Measurements from ENCODE around the gene UVSSA. TPM values are rescaled to one million over a fixed set of nuclear protein-coding genes. Genes with fewer than 3 reads are reported as not detected.

UVSSA gene
- total RNA-seq, 4 donors from 2014 or later: 8.5 to 13.2 (median 12.3) TPM

DNA sequence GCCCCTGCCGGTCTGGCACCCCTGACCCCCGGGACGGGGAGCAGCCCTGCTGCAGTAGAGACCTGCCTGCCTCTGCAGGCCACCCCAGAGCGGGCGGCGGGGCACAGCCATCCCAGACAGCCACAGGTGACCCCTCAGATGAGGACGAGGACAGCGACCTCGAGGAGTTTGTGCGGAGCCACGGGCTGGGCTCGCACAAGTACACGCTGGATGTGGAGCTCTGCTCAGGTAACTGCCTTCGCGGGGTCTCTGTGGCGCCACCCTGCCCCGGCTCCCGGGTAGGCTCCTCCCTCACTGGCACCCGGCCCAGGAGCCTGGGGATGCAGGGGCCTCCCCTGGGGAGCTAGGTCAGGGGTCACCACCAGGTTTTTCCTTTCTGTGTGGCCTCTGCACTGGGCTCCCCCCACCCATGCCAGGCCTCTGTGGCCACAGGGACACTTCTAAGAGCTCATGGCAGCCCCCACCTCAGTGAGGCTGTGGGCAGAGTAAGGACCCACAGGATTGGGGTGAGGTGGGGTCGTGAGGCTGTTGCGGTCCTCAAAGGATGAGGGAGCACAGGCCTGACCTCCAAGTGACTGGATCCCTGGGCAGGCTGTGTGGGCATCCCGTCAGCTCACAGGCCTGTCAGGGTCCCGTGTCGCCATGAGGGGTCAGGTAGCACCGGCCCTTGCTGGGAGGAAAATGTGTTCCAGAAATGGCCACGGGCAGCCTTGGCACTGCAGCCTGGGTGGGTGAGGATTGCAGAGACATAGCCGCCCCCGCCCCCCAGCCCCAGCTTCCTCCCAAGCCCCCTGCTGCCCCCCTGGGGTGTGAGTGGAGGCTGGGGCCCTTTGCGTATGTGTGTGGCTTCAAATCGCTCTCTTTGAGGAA, 6.4 kb downstream of the UVSSA start:
- Histone ChIP-seq H3K27ac (no peak overlapping the region), H3K27me3 (no peaks in the 10 kb centered on the region), H3K9me3 (no peaks in the 10 kb centered on the region), H3K36me3 (peaks cover 0 to 33% of the 10 kb centered on the region in 2 donors), H3K4me1 (peaks cover 7 to 15% of the 10 kb centered on the region in 2 donors), H3K4me3 (no peak overlapping the region)
- no peak for DNase-seq
- no peak for TF ChIP-seq POLR2A (IDR thresholded peaks at IDR 0.05)
- TF ChIP-seq, protein P1, sequence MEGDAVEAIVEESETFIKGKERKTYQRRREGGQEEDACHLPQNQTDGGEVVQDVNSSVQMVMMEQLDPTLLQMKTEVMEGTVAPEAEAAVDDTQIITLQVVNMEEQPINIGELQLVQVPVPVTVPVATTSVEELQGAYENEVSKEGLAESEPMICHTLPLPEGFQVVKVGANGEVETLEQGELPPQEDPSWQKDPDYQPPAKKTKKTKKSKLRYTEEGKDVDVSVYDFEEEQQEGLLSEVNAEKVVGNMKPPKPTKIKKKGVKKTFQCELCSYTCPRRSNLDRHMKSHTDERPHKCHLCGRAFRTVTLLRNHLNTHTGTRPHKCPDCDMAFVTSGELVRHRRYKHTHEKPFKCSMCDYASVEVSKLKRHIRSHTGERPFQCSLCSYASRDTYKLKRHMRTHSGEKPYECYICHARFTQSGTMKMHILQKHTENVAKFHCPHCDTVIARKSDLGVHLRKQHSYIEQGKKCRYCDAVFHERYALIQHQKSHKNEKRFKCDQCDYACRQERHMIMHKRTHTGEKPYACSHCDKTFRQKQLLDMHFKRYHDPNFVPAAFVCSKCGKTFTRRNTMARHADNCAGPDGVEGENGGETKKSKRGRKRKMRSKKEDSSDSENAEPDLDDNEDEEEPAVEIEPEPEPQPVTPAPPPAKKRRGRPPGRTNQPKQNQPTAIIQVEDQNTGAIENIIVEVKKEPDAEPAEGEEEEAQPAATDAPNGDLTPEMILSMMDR (IDR thresholded peaks at IDR 0.05 in 4 of 5, conservative IDR thresholded peaks at IDR 0.05 in 1 of 5): no peak
- in situ Hi-C loops (cut with MboI; ENCODE audit: low sequenced_read_pairs in 4 of 4) (loop anchor here (5.0 to 25.0 kb wide), 4 partner anchors 216 to 284 kb away; no protein-coding TSS in a partner anchor), intact Hi-C loops (cut with DNase I; ENCODE audit: low total_unique reads) (loop anchor here (2.0 kb wide), 1 partner anchor 275 kb away; no protein-coding TSS in a partner anchor)
- no peak for ATAC-seq

DNA sequence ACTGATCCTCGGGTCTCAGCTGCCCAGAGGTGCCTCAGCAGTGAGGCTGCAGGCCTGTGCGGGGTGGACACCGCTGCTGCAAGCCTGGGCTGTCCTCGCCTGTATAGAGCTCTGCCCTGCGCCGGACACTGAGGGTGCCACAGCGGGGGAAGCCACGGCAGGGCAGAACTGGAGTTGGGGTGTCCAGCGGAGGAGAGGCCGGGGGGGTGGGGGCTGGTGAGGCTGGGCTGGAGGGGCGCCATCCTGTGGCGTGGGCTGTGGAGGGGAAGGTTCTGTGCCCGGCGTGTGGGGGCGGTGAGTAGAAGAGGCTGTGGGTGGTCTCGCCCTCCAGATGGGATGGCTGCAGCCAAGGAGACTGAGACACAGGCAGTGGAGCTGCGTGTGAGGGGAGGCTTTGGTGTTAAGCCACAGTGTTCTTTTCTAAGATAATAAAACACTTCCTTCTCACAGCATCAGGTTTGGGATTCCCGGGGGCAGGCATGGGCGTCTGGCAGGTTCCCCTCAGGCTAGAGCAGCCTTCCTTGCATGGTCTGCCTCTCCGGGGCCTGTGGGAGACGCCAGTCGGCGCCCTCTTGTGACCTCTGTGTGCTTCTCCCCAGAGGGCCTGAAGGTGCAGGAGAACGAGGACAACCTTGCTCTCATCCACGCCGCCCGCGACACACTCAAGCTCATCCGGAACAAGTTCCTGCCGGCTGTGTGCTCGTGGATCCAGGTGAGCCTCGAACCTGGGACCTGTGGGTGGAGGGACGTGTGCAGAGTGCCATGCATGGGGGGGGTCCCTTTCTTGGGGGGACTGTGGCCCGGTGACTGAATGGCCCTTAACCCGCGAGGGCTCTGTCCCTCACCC, 7.4 kb downstream of the UVSSA start:
- in situ Hi-C loops (cut with MboI; ENCODE audit: low sequenced_read_pairs in 4 of 4): loop anchor here (5.0 to 25.0 kb wide), 4 partner anchors 217 to 283 kb away; no protein-coding TSS in a partner anchor
- no peaks in the 10 kb centered on the region for H3K27me3 ChIP-seq
- no peak overlapping the region for H3K4me3 ChIP-seq
- H3K9me3 ChIP-seq: no peaks in the 10 kb centered on the region
- no peak overlapping the region for H3K27ac ChIP-seq
- peaks cover 3 to 6% of the 10 kb centered on the region in 2 donors for H3K4me1 ChIP-seq
- no peak for DNase-seq
- ATAC-seq: no peak
- H3K36me3 ChIP-seq: peaks cover 0 to 29% of the 10 kb centered on the region in 2 donors
- TF ChIP-seq, protein P1 (IDR thresholded peaks at IDR 0.05 in 4 of 5, conservative IDR thresholded peaks at IDR 0.05 in 1 of 5): no peak
- TF ChIP-seq POLR2A (IDR thresholded peaks at IDR 0.05): no peak
- intact Hi-C loops (cut with DNase I; ENCODE audit: low total_unique reads): loop anchor here (2.0 kb wide), 1 partner anchor 274 kb away; no protein-coding TSS in a partner anchor

DNA sequence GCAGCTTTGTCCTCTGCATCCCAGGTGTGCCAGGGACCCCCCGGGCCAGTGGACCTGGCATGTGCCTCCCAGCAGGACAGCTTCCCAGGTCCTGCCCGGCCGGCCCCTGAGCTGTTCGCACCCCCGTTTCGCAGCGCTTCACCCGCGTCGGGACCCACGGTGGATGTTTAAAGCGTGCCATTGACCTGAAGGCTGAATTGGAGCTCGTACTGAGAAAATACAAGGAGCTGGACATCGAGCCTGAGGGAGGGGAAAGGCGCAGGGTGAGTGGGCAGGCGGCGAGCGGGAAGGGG, 7.9 kb downstream of the UVSSA start:
- intact Hi-C loops (cut with DNase I; ENCODE audit: low total_unique reads): loop anchor here (2.0 kb wide), 1 partner anchor 274 kb away; no protein-coding TSS in a partner anchor
- Histone ChIP-seq H3K27me3 (no peaks in the 10 kb centered on the region), H3K4me1 (peaks cover 3 to 4% of the 10 kb centered on the region in 2 donors), H3K4me3 (no peak overlapping the region), H3K27ac (no peak overlapping the region), H3K9me3 (no peaks in the 10 kb centered on the region), H3K36me3 (peaks cover 0 to 23% of the 10 kb centered on the region in 2 donors)
- DNase-seq: no peak
- ATAC-seq: no peak
- TF ChIP-seq, protein P1 (IDR thresholded peaks at IDR 0.05 in 4 of 5, conservative IDR thresholded peaks at IDR 0.05 in 1 of 5): no peak
- TF ChIP-seq POLR2A (IDR thresholded peaks at IDR 0.05): no peak
- in situ Hi-C loops (cut with MboI; ENCODE audit: low sequenced_read_pairs in 4 of 4): loop anchor here (5.0 to 25.0 kb wide), 4 partner anchors 218 to 282 kb away; no protein-coding TSS in a partner anchor

DNA sequence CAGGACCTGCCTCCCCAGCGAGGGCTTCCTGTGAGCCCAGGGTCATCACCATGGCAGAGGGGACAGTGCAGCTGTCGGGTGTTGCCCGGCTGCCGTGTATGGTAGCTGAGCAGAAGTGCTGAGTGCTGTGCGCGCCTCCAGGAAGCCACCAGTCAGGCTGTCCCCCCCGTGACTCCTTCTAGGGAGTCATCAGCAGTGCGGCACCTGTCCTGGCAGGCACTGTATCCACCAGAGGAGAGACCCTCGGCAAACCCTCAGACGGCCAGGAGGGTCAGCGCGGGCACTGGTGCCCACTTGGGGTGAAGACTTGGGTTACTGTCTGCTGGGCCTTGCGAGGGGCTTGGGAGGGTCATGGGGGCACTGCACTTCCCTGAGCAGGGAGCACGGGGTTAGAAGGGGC, 8.4 kb downstream of the UVSSA start:
- Histone ChIP-seq H3K4me1 (peaks cover 3 to 4% of the 10 kb centered on the region in 2 donors), H3K9me3 (no peaks in the 10 kb centered on the region), H3K27ac (no peak overlapping the region), H3K36me3 (peaks cover 0 to 22% of the 10 kb centered on the region in 2 donors), H3K27me3 (no peaks in the 10 kb centered on the region), H3K4me3 (no peak overlapping the region)
- in situ Hi-C loops (cut with MboI; ENCODE audit: low sequenced_read_pairs in 4 of 4): loop anchor here in 3 of 4 donors (10.0 to 25.0 kb wide), 3 partner anchors 218 to 282 kb away; no protein-coding TSS in a partner anchor
- DNase-seq (no peak), ATAC-seq (no peak)
- TF ChIP-seq, protein P1 (IDR thresholded peaks at IDR 0.05 in 4 of 5, conservative IDR thresholded peaks at IDR 0.05 in 1 of 5): no peak
- no peak for TF ChIP-seq POLR2A (IDR thresholded peaks at IDR 0.05)
- intact Hi-C loops (cut with DNase I; ENCODE audit: low total_unique reads): loop anchor here (2.0 kb wide), 1 partner anchor 273 kb away; no protein-coding TSS in a partner anchor

All from gastrocnemius medialis (tissue), 4 donors.